Neural cell (in vitro differentiated cells): ENCODE measurements around the gene CHRD.

Source experiments
- EP300 ChIP-seq: fragments of 450-650 bp; conservative IDR thresholded peaks from 2 replicates; pipeline ENCODE4 v1.6.1; 2014; ENCODE audit warnings: antibody characterized with exemption, mild to moderate bottlenecking, moderate library complexity; ENCODE audit not compliant: poor library complexity, severe bottlenecking
- EZH2 ChIP-seq: fragments of 200-600, 300-800 bp; shearing (Covaris generic), sonication (generic); IDR thresholded peaks from 2 replicates; pipeline ENCODE4 v1.6.1; 2014; ENCODE audit warnings: antibody characterized with exemption, low read length, borderline replicate concordance, mild to moderate bottlenecking; ENCODE audit not compliant: insufficient read depth, poor library complexity, severe bottlenecking
- POLR2AphosphoS5 ChIP-seq: IDR thresholded peaks from 2 replicates; pipeline ENCODE4 v1.6.1; 2012
- TF ChIP-seq, protein P1 (sequence below): fragments of 450-650 bp; IDR thresholded peaks from 2 replicates; pipeline ENCODE4 v1.5.1; 2014; ENCODE audit warnings: antibody characterized with exemption, mild to moderate bottlenecking, moderate library complexity; ENCODE audit not compliant: poor library complexity, severe bottlenecking
- TF ChIP-seq, protein P2 (sequence below): IDR thresholded peaks from 2 replicates; pipeline ENCODE4 v1.6.1; 2012; ENCODE audit warnings: borderline replicate concordance

DNA sequence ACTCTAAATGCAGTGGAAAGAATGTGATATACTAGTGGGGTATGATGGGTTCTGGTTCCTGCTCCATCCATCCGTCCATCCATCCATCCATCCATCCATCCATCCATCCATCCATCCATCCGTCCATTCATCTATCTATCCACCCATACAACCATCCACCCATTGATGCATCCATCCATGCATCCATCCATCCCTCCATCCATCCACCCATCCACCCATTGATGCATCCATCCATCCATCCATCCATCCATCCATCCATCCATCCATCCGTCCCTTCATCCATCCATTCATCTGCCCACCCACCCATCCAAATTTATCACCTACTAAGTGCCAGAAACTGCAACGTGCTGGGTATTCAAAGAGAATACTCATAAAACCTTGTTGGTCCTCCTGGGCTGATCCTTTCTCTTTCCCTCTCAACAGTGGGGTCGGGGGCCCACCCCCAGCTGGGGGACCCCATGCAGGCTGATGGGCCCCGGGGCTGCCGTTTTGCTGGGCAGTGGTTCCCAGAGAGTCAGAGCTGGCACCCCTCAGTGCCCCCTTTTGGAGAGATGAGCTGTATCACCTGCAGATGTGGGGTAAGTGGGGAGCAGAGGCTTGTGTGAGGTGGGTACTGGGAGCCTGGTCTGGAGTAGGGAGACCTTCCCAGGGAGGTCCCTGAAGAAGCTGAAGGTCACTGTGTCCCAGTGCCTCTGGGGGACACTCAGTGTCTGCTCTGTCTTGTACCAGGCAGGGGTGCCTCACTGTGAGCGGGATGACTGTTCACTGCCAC is 8.5 kb downstream of the CHRD start:
- TF ChIP-seq POLR2AphosphoS5 (no peak), EZH2 (no peak), EP300 (no peak)
- TF ChIP-seq, protein P1, sequence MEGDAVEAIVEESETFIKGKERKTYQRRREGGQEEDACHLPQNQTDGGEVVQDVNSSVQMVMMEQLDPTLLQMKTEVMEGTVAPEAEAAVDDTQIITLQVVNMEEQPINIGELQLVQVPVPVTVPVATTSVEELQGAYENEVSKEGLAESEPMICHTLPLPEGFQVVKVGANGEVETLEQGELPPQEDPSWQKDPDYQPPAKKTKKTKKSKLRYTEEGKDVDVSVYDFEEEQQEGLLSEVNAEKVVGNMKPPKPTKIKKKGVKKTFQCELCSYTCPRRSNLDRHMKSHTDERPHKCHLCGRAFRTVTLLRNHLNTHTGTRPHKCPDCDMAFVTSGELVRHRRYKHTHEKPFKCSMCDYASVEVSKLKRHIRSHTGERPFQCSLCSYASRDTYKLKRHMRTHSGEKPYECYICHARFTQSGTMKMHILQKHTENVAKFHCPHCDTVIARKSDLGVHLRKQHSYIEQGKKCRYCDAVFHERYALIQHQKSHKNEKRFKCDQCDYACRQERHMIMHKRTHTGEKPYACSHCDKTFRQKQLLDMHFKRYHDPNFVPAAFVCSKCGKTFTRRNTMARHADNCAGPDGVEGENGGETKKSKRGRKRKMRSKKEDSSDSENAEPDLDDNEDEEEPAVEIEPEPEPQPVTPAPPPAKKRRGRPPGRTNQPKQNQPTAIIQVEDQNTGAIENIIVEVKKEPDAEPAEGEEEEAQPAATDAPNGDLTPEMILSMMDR = no peak
- TF ChIP-seq, protein P2, sequence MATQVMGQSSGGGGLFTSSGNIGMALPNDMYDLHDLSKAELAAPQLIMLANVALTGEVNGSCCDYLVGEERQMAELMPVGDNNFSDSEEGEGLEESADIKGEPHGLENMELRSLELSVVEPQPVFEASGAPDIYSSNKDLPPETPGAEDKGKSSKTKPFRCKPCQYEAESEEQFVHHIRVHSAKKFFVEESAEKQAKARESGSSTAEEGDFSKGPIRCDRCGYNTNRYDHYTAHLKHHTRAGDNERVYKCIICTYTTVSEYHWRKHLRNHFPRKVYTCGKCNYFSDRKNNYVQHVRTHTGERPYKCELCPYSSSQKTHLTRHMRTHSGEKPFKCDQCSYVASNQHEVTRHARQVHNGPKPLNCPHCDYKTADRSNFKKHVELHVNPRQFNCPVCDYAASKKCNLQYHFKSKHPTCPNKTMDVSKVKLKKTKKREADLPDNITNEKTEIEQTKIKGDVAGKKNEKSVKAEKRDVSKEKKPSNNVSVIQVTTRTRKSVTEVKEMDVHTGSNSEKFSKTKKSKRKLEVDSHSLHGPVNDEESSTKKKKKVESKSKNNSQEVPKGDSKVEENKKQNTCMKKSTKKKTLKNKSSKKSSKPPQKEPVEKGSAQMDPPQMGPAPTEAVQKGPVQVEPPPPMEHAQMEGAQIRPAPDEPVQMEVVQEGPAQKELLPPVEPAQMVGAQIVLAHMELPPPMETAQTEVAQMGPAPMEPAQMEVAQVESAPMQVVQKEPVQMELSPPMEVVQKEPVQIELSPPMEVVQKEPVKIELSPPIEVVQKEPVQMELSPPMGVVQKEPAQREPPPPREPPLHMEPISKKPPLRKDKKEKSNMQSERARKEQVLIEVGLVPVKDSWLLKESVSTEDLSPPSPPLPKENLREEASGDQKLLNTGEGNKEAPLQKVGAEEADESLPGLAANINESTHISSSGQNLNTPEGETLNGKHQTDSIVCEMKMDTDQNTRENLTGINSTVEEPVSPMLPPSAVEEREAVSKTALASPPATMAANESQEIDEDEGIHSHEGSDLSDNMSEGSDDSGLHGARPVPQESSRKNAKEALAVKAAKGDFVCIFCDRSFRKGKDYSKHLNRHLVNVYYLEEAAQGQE = no peak
